GM12891 (cell line): ENCODE data around the gene TNKS1BP1.

ENCODE experiments used
- POLR2A ChIP-seq: IDR thresholded peaks from 2 replicates; pipeline ENCODE4 v1.6.1; 2011; ENCODE audit warnings: low read depth, low read length, control low read depth
- POLR2AphosphoS5 ChIP-seq: IDR thresholded peaks from 2 replicates; pipeline ENCODE4 v1.6.1; 2011; ENCODE audit warnings: low read depth, low read length, control low read depth
- POU2F2 ChIP-seq: IDR thresholded peaks from 2 replicates; pipeline ENCODE4 v1.6.1; 2011; ENCODE audit warnings: low read depth, mild to moderate bottlenecking, control low read depth, low read length, moderate library complexity
- SPI1 ChIP-seq: IDR thresholded peaks from 2 replicates; pipeline ENCODE4 v1.6.1; 2011; ENCODE audit warnings: low read depth, low read length, control low read depth
- TAF1 ChIP-seq: IDR thresholded peaks from 2 replicates; pipeline ENCODE4 v1.6.1; 2011; ENCODE audit warnings: low read depth, low read length, control low read depth

DNA sequence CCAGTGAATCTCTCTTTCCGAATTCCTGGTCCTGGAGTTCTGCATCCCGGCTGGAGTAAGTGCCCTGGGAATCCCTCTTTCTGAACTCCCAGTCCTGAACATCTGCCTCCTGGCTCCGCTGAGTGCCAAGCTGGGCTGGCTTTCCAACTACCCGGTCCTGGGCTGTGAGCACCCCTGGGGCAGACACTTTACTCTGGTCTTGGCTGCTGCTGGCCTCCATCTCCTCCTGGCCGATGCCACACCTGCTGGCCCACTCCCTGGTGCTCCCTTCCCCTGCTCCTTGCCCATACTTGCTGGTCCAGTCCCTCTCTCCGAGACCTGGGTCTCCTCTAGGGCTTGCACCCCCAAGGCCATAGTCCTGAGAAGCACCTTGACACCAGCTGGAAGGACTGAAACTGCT lies 14.7 kb downstream of the TNKS1BP1 start:
- TF ChIP-seq POLR2AphosphoS5 (no peak), TAF1 (no peak), SPI1 (no peak), POLR2A (no peak), POU2F2 (no peak)
